ENCODE measurements around the gene HOPX.

- TF ChIP-seq CTCF (tag by site-specific recombination; IDR thresholded peaks at IDR 0.05) (no peak), ZBTB20 (tag by site-specific recombination; IDR thresholded peaks at IDR 0.05) (no peak), HOXA7 (CRISPR knock-in tag; IDR thresholded peaks at IDR 0.05; ENCODE audit: borderline replicate concordance) (no peak), PBX3 (CRISPR knock-in tag; IDR thresholded peaks at IDR 0.05) (no peak), REST (tag by site-specific recombination; IDR thresholded peaks at IDR 0.05) (no peak), ZNF223 (tag by site-specific recombination; IDR thresholded peaks at IDR 0.05) (no peak), YY1 (tag by site-specific recombination; IDR thresholded peaks at IDR 0.05) (no peak), PRDM6 (tag by site-specific recombination; IDR thresholded peaks at IDR 0.05) (no peak), ZBTB1 (tag by site-specific recombination; IDR thresholded peaks at IDR 0.05) (no peak), MYNN (tag by site-specific recombination; IDR thresholded peaks at IDR 0.05; ENCODE audit: borderline replicate concordance) (no peak), GLIS1 (tag by site-specific recombination; IDR thresholded peaks at IDR 0.05) (no peak), KLF1 (tag by site-specific recombination; IDR thresholded peaks at IDR 0.05) (no peak), ZNF140 (tag by site-specific recombination; IDR thresholded peaks at IDR 0.05) (no peak), ZBTB10 (tag by site-specific recombination; IDR thresholded peaks at IDR 0.05) (no peak)
Measured at GRCh38 chr4:56689201-56689969, 8.3 kb upstream of the HOPX start.
